GM18526 (cell line): Measurements from ENCODE around the gene ENGASE.

Experiments used
- POLR2A ChIP-seq: IDR thresholded peaks from 3 replicates; pipeline ENCODE4 v1.6.1; 2011; ENCODE audit not compliant: insufficient read length; ENCODE audit errors: extremely low read depth

Gene ENGASE

DNA sequence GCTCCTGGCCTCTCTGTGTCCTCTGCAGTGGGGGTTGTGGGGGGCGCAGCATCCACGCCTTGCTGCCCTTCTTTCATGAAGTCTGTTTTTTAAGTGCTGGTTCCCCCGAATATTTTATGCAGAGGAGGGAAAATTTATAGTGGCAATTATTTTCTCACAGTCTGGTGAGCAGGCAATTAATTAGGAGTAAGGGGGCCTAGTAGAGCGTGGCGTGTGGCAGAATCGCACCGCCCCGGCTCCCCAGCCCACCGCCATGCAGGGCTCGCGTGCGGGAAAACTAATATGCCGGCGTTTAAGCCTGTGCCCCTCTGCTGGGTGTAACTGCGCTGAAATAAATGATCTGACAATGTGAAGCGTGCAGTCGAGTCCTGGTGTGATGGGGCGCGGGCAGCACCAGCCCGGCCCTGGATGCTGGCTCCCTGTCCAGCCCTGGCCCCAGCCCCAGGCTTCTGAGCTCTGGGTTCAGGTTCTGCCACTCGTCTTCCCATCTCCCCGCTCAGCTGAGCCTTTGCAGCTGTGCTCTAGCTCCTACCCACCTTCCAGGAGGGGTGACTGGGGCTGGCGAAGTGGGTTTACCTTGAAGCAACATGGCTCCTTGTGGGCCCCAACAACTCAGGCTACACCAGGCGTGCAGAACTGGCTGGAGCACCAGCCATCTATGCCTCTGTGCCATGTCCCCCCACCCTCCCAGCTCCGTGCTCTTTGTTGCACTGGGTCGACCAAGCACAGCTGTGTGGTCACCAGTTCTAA lies 13.8 kb downstream of the ENGASE start:
- no peak for TF ChIP-seq POLR2A

DNA sequence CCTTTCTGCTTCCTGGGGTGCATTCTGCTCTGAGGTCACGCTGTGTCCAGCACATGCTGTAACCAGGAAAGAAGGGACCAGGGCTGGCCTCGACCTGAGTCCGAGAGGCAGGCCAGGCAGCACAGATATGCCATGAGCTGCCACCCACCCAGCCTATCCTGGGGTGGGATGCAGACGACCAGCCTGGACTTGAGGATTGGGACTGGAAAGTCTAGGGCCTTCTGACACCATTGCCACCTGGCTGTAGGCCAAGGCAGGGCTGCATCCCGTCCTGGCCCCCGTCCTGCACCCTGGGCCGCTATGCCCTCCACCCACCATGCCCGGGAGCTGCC lies 14.3 kb downstream of the ENGASE start:
- no peak for TF ChIP-seq POLR2A

DNA sequence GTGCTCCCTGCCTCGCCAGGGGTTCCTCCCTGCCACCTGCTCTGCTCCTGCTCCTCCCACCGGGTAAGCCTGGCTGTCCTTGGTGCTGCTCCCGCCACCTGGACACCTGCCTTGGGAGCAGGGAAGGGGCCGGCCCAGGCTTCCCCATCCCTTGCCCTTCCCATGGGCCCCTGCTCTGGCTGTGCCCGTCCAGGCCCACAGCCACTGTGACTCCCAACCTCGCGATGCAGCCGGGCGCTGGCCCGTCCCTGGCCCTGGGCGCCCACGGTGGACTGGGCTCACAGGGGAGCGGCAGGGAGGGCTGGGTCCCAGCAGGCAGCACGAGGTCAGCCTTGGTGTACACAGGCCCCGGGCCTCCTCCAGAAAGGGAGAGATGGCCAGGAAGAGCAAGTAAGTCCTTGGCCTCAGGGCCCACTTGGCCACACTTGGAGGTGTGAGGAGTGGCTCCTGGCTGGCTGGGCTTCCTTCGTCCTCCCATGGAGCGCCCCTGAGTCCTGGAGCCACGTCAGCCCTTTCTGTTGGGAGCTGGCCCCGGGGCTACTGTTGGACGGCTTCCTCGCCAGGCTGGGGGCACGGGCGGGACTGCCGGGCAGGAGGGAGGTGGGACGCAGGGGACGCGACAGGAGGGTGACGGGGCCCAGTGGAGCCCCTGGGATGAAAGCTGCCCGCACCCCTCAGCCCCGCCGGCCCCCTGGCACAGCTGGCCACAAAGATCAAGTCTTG lies 15.3 kb downstream of the ENGASE start:
- no peak for TF ChIP-seq POLR2A

DNA sequence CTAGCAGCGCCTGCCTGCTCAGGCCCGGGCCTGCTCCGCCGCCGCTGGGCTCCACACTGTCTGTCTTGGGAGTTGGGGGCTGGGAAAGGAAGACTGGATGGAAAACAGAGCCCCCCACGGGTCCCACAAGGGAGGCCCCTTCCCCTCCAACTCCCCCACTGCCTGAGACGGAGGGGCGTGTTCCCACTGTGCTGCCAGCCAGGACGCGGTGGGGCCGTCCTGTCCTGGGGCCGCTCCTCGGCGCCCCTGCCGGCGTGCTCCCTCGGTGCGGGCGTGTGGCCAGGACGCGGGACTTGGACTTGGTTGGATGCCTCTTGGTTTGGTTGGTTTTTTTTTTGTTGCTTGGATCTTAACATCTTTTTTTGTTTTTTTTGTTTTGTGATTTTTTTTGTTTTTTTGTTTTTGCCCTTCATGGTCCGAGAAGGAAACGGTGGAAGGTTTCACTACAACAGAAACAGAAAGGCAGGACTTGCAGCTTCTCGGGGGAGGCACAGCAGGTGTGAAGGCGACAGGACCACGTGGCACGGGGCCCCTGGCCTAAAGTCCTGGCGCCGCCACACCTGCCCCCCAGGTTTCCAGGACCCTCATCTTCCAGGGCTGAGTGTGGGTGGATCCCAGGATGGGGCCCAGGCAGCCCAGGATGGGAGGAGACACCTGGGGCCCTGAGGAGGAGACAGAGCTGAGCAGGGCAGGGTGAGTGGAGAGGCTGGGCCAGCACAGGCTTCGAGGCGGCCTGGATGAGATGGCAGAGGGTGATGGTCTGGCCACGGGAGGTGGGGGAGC lies 16.0 kb downstream of the ENGASE start:
- TF ChIP-seq POLR2A, result no peak

DNA sequence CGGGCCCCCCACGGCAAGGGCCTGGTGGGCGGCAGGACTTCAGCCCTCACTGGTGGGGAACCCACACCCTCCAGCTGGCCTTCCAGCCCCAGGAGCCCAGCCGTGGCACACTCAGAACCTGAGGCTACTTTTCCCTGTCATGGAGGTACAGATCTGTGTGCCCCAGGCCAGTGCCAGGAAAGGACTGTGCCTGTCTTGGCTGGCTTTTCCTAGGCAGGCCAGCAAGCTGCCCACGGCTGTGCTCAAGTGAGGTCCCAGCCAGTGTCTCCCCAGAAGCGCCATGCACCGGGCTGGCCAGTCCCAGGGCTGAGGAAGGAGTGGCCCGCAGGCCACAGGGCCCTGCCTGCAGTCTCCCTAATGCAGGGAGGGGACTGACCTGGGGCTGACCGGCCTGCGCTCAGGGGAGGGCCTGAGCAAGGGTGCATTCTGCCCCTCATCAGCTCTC lies 16.6 kb downstream of the ENGASE start:
- no peak for TF ChIP-seq POLR2A

DNA sequence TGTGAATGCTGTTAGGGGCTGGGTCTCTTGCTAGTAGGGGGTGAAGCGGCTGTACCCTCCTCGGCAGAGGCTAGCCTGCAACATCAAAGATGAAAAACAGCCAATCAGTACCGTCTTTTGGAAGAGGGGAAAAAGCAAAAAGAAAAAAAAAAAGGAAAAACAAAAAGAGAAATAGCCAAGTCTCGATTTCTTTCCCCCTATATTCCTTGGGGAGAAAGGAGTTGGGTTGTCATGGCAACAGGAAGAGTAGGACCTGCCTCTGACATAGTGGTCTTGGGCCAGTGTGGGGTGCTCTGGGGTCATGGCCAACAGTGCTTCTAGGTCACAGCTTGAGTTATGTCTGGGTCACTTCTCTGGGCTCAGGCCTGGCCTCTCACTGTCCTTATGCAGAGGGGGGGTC lies 17.9 kb downstream of the ENGASE start:
- no peak for TF ChIP-seq POLR2A

DNA sequence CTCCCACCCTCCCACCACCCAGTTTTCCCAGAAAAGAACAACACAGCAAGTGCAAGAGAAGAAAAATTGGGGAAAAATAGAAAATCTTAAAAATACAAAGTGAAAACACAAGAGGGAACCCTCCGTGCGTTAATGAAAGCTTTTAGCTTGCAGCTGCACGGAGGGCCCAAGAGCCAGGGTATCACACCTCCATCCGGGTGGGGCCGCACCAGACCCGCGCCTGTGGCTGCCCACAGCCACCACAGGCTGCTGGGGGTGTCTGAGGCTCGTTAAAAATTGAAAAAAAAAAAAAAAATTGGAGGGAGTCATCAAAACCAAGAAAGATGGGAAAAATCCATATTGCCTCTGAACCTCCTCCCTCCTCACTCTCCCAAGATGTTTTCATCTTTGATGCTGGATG lies 18.6 kb downstream of the ENGASE start:
- no peak for TF ChIP-seq POLR2A

DNA sequence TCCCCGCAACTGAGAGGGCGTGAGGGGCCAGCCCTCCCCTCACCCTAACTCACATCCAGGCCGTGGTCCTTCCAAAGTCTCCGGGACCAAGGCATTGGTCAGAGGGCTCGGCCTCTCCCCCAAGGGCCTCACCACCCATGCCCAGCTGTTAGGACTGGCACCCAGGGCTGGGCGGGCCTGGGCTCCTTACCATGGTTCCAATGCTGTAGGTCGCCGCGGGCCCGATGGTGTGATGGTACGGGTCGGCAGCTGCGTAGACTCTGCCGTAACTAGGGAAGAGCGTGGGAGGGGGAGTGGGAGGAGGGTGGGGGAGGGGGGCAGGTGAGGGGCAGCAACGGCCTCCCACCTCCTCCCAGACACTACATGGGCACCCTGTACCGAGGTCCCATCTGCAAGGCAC lies 19.6 kb downstream of the ENGASE start:
- TF ChIP-seq POLR2A, result no peak

DNA sequence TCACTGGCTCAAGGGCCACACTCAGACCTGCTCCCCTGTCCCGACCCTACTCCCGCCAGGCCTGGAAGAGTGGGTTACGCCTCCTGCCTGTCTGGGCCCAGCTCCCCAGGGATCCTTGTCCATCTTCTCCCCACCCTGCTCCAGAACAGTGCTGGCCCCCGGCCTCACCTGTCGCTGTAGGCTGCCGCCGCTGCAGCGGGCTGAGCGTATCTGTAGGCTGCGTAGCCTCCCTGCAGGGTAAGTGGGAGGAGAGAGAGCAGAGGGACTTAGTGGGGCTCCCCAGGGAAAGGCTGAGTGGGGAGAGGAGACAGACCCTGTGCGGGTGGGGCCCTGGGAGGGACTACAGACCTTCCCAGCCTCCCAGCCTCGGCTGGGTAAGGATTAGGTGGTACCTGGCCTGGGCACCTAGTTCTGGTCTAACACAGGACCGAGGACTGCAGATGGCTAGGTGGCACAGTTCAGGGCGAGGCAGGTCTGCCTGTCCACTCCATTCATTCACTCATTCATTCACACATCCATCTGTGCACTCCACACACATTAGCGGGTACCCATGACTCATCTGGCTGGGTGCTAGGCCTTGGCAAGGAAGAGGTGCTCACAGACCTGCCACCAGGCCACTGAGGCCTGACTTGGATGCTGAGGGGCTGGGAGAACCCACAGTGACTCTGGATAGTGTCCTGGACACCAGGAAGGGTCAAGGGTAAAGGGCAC lies 20.9 kb downstream of the ENGASE start:
- TF ChIP-seq POLR2A, result no peak

DNA sequence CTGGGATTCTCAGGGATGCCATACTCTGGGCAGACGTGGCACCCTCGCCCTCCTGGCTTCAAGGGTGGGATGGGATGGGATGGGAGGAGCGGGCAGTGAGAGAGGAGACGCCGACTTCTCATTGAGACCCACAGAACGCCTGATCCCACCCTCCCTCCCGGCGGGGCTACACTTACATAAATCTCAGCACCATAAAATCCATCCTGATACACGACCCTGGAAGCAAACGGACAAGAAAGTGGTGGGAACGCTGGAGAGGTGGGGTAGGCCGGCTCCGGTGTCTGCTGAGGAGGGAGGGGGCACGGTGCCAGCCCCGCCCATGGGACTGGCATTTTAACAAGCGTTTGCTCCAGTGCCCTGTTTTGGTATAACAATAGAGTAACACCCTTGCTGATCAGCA lies 21.9 kb downstream of the ENGASE start:
- TF ChIP-seq POLR2A, result no peak

DNA sequence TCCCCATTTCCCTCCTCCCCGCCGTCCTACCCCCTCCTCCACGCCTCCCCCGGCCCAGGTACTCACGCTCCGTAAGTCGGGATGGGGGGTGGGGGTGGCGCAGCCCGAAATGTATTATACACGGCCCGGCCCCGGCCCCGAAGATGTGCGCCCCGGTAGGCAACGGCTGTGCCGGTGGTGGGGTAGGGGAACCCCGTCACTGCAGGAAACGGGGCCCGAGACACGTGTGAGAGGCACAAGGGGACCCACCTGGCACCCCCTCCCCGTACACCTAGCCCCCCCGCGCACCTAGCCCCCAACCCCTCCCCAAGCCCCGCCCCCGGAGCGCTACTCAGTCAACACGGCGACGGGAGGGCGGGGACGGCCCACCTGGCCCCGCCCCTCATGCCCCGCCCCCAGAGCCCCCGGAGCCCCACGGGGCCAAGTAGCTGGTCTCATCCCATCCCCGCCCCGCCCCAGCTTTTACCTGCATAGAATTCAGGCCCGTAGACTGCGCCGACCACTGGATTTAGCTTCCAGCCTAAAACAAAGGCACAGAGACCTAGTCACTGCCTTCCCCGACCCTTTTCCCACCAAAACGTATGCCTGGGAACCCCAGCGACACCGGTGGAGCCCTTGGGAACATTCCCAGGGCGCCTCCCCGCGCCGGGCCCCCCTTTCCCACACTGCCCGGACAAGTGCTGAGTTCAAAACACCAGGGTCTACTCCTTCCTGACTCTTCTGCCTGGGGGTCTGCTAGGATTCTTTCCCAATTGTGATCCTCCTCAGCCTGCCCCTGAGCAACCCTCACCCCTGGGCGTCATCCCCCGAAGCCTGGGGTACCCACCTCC lies 22.8 kb downstream of the ENGASE start:
- TF ChIP-seq POLR2A, result no peak

DNA sequence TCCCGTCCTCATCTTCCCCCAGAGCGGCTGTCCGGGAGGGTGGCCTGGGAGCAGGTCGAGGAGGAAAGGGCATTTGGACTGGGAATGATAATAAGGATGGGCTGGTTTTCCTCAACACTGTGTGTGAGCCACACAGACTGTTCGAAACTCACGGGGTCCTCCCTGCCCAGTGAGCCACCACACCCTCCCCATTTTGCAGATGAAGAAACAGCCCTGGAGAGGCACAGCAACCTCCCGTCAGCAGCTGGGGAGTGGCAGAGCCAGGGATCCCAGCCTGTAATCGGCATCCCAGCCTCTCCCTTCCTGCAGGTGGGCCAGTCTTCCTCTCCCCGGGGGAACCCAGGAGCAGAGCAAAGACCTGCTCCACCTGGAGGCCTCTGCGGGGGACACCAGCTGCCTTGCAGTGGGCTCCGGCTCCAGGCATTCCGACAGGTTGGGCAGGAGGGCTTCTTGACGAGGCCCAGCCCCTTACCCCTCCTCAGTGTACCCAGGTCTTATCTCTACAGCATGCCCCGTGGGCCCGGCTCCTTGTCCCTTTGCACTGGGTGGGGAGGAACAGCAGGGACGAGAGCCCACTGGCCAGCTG lies 23.8 kb downstream of the ENGASE start:
- no peak for TF ChIP-seq POLR2A

DNA sequence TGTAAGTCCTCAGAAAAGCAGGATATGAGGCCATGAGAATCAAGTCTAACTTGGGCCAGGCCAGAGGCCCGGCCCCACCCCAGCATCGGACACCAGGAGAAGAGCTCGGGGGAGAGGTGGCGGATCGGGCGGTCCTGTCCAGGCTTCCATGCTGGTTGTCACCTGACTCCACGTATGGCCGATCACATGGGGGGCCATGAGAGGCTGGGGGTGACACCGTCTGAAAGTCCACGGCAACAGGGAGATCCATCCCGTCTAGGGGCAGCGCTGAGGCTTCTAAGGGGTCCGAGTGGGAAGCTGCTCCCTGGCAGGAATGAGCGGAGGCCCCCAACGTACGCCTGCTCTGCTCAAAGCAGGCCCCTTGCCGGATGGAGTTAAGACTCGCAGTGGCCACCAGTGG lies 25.8 kb downstream of the ENGASE start:
- no peak for TF ChIP-seq POLR2A

DNA sequence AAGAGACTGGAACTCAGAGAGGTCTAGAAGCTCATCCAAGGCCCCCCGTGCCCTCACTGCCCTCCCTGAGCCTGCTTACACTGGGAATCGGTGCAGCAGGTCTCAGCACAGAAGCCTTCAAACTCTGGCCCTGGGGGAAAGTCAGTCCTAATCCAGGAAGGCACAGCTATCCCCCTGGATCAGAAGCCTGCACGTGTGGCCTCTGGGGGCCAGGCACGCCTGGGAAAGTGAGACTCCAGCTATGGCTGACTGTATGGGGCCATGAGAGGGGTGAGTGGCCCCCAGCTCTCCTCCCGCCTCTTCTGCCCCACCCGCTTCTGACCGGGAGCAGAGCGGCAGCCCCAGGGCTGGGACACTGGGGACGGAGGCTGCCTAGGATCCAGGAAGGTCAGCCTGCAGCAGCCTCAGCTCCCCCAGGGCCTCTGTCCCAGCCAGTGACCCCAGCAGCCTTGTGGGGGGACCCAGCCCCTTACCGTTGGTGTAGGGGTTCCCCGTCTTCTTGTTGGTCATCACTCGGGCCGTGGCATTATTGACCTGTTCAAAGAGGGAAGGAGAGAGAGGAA lies 26.6 kb downstream of the ENGASE start:
- no peak for TF ChIP-seq POLR2A

DNA sequence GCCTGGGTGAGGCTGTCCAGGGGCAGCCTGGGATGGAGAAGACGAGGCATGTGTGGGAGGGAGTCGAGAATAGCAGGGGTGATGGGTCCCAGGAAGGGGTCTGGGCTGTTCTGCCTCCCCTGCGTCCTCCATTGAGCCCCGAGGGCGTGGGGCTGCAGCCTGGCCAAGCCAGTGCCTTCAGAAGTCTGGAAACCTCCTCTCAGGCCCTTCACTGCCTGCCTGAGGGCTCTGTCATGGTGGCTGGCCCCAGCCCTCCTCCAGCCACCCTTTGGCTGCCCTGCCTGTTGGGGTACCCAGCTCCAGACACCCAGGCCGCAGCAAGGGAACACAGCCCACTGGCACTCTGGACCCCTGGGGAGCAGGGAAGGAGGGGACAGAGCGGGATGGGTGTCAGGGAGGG lies 27.6 kb downstream of the ENGASE start:
- no peak for TF ChIP-seq POLR2A
